GM19455 (cell line): ENCODE results near the gene GAB2.
A peak's percentile ranks its signal among the peaks of the same experiment; 100 is the strongest.
"Not testable (repeated sequence)": the region's sequence is repeated elsewhere in the genome, so short reads cannot be mapped to it uniquely, and the experiment has no call there.

Source experiments
- ATAC-seq: cut with Tn5 transposase; IDR thresholded peaks from one replicate; pipeline ENCODE4 v1.9.1; 2021; ENCODE audit not compliant: unreplicated experiment

Gene GAB2

DNA sequence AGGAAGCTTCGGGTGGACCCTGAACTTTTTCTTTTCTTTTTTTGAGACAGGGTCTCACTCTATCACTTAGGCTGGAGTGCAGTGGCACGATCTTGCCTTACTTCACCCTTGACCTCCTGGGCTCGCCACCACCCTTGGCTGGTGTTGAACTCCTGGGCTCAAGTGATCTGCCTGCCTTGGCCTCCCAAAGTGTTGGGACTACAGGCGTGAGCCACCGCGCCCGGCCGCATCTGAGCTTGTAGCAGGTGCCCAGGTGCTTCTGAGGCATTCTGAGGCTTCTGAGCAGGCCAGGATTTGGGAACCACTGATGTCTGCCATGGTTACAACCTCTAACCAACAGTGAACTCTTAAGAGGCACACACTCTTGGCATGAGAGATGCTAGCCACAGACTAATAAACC, 223.8 kb downstream of the GAB2 start:
- ATAC-seq, result no peak

DNA sequence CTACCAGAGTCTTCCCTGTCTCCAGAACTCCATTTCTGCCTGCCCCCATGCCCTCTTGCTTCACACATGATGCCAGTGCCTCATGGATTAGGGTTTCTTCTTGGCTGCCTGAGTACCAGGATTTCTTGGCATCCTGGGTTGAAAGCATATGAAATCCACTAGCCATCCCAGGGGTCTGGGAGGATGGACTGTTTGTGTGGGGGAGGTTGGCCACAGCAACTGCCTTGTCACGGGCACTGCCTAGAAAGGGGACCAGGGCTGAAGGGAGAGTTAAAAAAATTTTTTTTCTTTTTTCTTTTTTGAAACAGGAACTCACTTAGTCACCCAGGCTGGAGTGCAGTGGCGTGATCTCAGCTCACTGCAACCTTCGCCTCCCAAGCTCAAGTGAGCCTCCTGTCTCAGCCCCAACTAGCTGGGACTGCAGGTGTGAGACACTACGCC, 224.7 kb downstream of the GAB2 start:
- ATAC-seq, result no peak

DNA sequence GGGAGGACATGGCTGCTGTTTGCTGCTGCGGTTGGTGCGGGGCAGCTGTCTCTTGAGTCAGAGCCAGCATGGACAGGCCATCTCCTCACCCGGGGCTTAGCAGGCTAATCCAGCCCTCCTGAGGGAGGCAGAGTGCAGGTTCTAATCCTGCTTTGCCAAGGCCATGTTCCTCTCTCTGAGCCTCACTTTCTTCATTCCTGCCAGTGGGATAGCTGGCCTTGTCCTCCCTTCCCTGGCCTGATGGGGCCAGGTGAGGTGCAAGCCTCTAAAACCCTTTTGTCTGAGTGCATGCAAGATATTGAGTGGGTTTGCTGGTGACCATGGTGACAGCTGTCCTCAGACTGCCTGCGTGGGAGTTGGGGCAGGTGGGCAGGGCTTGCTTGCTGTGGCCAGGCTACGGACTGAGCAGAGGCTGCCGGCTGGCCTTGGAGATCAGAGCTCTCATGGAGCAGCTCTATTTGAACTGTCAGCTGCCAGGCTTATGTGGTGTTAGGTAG, 225.3 kb downstream of the GAB2 start:
- ATAC-seq, result no peak

- ATAC-seq, result no peak
These were observed 226.6 kb downstream of the GAB2 start for GRCh38 chr11:78190871-78191538.

DNA sequence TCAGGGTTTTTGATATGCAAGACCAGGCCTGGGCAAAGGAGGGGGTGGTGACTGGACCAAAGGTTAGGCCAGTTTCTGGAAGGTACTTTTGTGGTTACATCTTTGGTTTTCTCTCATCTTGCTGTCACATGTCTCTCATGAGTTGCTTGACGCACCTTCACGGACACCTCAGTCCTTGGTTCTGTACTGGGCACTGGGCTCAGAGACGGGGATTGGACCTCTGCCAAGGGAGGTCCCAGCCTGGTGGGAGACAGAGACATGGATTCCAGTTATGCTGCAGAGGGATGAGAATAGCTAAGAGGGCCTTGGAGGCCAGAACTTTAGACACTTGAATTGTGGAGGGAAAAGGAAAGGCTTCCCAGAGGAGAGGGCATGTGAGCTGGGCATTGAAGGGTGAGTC, 227.2 kb downstream of the GAB2 start:
- ATAC-seq, result no peak

DNA sequence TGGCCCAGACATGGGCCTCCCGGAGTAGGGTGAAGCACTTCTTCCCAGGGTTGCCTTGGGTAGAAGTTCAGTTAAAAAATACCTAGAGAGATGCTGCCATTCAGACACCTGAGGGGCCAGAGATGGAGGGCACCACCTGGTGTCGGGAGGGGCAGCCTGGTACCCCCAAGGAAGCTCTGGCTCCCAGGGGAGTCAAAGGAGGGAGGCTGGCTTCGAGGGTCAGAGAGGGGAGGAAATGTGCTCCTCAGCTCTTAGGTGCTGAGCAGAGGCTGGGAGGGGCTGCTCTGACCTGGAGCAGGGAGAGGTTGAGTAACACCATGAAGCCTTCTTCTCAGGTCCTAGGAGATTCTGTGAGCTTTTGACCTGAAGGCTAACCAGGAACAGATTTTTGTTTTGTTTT, 227.8 kb downstream of the GAB2 start:
- ATAC-seq, result no peak

DNA sequence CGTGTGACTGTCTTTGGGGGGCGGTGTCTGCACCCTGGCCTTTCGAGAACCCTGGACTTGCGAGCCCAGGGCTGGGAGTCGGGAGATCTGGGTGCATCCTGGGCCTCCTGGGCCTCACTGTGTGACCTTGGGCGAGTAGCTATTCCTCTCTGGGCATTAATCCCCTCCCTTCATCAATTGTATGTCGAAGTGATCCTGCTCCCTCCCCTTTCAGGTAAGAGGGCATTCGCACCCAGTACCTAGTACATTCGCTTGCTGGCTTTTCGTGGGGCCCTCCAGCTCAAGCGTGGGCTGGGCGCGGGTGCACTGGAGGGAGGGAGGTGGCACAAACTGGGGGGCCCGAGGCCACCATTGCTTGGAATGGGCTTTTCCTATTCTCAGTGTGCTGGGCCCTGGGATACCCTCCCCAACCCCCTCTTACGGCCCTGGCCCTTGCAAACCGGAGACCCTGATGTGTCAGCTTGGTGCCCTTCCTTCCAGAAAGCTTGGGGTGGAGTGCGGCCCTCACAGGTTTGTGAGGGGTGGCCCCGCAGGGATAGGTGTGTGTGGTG, 228.4 kb downstream of the GAB2 start:
- ATAC-seq, result no peak

GRCh38 chr11:78188286-78189173, 229.1 kb downstream of the GAB2 start, which contains the start of the genes KCTD21 and USP35:
KCTD21 (minus strand) TSS chr11:78188626; CDS start chr11:78174554, 14,072 bp downstream.
USP35 (plus strand) TSS chr11:78188919; CDS start chr11:78196246, 7,327 bp downstream.
- peak; percentile 97 for ATAC-seq

DNA sequence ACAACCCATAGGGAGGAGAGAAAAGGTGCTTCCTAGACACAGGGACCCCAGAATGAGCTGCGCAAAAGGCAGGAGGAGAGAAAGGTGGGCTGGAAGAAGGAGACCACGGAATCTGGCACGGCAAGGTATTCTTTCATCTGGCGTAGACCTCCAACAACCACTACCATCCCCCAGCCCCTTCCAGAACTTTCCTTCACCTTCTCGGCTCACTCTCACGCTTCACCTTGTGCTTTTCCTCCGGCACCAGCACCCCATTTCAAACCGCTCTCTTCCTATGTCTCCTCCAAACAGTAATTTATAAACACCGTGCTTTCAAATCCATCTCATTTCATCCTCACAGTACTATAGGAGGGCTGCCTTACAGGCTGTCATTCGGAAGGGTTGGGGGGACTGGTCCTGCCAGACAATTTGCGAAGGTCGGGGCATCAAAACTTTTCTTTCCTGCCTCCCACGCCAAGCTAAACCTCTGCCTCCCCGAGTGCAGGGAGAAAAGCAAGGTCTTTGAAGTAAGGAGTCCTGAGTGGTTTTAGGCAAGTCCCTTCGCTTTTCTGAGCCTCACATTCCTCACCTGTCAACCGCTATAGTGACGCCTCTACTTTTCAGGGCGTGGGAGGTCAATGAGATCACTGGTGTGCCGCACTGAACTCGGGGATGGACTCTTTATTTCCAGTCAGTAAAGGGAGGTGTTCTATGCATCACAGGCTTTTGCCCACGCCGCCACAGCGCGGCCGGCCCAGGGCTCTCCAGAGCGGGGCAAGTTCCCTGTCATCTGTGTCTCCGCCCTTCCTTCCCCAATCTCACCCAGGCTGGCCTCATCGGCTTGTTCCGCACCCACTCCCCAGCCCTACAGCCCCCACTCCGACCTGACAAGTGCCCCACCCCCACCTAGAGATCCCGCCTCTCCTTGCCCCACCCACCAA, 230.0 kb downstream of the GAB2 start:
- ATAC-seq, result peak; percentile 15

- no peak for ATAC-seq
These were observed 236.4 kb downstream of the GAB2 start for GRCh38 chr11:78181185-78181584.

DNA sequence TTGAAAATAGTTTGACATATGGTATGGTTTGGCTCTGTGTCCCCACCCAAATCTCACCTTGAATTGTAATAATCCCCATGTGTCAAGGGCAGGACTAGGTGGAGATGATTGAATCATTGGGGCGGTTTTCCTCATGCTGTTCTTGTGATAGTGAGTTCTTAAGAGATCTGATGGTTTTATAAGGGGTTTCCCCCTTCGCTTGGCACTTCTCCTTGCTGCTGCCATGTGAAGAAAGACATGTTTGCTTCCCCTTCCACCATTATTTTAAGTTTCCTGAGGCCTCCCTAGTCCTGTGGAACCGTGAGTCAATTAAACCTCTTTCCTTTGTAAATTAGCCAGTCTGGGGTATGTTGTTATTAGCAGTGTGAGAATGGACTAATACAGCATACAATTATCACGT, 236.9 kb downstream of the GAB2 start:
- ATAC-seq, result no peak

DNA sequence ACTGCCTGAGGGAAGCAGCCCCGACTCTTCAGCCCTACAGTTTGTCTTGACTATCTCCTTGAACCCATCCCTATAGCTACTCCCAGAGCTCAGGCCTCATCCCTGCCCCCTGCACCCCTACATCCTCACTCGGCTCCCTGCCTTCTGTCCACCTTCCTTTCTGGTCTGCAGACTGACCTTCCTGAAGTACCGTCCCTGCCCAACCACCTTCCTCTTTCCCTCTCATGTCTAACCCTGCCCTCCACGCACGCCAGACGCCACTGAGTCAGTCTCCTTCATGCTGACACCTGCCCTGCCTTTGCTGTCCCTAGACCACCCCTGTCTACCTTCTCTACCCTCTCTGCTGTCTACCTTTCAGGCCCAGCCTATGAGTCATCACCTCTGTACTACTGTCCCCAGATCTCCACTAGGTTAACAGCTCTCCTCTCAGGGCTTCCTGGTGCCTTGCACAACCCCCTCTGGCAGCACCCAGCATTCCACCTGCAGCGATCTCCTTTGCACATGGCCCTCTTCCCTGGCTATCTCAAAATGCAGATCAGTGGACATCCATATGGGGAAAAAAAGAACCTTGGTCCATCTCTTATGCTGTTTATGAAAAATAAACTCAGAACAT, 238.1 kb downstream of the GAB2 start:
- no peak for ATAC-seq

DNA sequence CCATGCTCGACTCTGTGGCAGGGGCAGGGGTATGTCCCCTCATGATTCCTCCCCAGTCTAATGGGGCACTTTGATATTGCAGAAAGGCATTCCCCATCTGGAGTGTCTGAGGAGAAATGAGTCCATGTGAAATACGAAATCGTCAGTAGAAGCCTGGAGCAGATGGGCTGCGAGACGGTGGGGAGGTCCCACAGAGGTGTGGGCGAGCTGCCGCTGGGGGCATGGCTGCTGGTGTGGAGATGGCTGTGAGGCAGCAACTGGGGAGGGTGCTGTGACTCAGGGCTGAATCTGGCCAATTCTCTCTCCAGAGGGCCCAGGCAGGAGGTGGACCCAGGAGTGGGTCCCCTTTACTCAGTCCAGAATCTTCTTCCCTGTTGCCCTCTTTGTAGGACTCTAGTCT, 240.4 kb downstream of the GAB2 start:
- ATAC-seq, result no peak

GRCh38 chr11:78176605-78177141, 240.9 kb downstream of the GAB2 start:
- ATAC-seq, result no peak

DNA sequence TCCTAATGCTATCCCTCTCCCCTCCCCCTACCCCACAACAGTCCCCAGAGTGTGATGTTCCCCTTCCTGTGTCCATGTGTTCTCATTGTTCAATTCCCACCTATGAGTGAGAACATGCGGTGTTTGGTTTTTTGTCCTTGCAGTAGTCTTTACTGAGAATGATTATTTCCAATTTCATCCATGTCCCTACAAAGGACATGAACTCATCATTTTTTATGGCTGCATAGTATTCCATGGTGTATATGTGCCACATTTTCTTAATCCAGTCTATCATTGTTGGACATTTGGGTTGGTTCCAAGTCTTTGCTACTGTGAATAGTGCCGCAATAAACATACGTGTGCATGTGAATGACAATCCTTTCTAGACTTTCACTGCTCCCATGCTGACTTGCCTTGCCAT, 241.8 kb downstream of the GAB2 start:
- not testable (repeated sequence) for ATAC-seq

- no peak for ATAC-seq
These were observed 245.7 kb downstream of the GAB2 start for GRCh38 chr11:78171951-78172350.

GRCh38 chr11:78170874-78171549, 246.6 kb downstream of the GAB2 start:
- ATAC-seq, result no peak

DNA sequence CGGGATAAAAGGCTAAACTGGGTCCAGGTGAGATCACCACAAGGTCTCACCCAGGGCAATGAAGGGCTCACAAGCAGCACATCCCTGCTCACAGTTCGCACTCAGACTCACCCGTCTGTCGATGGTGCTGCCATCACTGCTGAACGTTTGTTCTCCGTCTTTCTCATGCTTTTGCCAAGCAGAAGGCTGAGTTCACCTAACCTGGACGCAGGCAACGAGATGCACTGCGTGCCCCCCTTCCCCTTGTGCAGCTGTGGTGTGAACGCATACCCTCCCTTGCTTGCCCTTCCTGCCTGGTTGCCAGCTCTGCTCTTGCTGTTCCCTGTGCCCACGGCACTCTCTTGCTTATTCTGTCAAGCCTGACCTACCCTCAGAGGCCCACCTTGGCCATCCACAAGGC, 247.2 kb downstream of the GAB2 start:
- ATAC-seq, result no peak
